Panc1 (cell line): ENCODE results near the gene MSI2.

Experiments
- CTCF ChIP-seq: fragments of 450-650 bp; IDR thresholded peaks from 2 replicates; pipeline ENCODE4 v1.5.1; 2017; ENCODE audit warnings: mild to moderate bottlenecking
- POLR2AphosphoS5 ChIP-seq: IDR thresholded peaks from 2 replicates; pipeline ENCODE4 v1.6.1; 2012; ENCODE audit warnings: mild to moderate bottlenecking, low read depth, low read length, moderate library complexity
- REST ChIP-seq, 2 experiments: IDR thresholded peaks; 2 replicates each; pipeline ENCODE4 v1.6.1; 2011 to 2012; ENCODE audit warnings: low read depth in 2 of 2, control low read depth in 1 of 2, low read length in 1 of 2, mild to moderate bottlenecking in 1 of 2, moderate library complexity in 1 of 2; ENCODE audit not compliant: insufficient read depth in 1 of 2
- SIN3A ChIP-seq: IDR thresholded peaks from 2 replicates; pipeline ENCODE4 v1.6.1; 2012; ENCODE audit warnings: low read depth, mild to moderate bottlenecking, low read length, moderate library complexity, borderline replicate concordance; ENCODE audit not compliant: insufficient read depth

GRCh38 chr17:57331423-57331822, 75.1 kb downstream of the MSI2 start:
- no peak for TF ChIP-seq CTCF
- TF ChIP-seq REST (IDR thresholded peaks at IDR 0.05; ENCODE audit: insufficient read depth in 1 of 2, low read depth in 2 of 2, low read length in 1 of 2) = no peak
- TF ChIP-seq SIN3A = no peak
- no peak for TF ChIP-seq POLR2AphosphoS5
